Measurements from ENCODE around the gene B3GALT6. TPM values are rescaled to one million over a fixed set of nuclear protein-coding genes. Genes with fewer than 3 reads are reported as not detected.

The B3GALT6 gene
- total RNA-seq, 1 experiment from 2014 or later = 27.1 TPM

DNA sequence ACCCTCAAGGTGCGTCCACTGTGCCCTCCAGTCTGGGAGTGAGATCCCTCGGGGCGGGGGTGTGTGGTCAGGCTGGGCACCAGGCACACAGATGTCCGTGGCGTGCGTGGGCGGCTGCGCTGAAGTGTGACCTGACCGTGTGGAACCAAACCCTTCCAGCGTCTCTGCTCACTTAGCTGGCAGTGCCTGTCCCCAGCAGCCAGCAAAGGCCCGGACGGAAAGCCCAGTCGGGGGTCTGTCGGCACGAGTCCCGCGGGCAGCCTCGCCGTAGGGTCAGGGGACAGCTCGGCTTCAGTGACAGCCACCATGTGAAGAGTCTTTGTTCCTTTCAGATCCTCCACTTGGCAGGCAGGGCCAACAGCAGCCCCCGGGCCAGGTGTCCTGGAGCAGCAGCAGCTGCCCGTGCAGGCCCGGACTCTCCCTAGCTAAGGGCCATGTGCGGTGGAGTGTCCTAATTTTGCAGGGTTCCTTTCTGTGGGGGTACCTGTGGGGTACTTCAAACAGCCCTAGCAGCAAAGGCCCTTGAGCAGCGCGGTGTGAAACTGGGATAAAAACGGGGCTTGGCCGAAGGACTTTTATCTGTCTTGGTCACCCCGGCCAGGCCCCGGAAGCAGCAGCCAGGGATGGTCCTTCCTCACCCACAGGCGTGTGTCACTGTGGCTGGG, 46.8 kb upstream of the B3GALT6 start:
- peaks cover 3 to 8% of the 10 kb centered on the region in 2 experiments; a peak in 3 of 5 replicates for H3K9me3 Mint-ChIP-seq
- no peak overlapping the region for H2AK5ac ChIP-seq (ENCODE audit: insufficient read length, low read length)

More for the DNA sequence above, 46.8 kb upstream of the B3GALT6 start:
- Histone ChIP-seq H3K18ac (ENCODE audit: insufficient read length, low read depth, low read length) (no peak overlapping the region), H3K23me2 (ENCODE audit: insufficient read length, low read depth, low read length, poor library complexity, severe bottlenecking) (no peaks in the 10 kb centered on the region), H4K20me1 (ENCODE audit: control insufficient read depth, insufficient read depth, insufficient read length) (no peaks in the 10 kb centered on the region), H4K5ac (ENCODE audit: insufficient read length, low read depth, low read length) (no peak overlapping the region), H3K9me3 (ENCODE audit: control insufficient read depth, low read depth, low read length) (no peaks in the 10 kb centered on the region), H3K4me2 (ENCODE audit: insufficient read depth, insufficient read length, low read length) (no peak overlapping the region), H2AFZ (ENCODE audit: low read length) (no peak overlapping the region), H2BK5ac (ENCODE audit: insufficient read length, low read length) (no peak overlapping the region), H2BK15ac (ENCODE audit: low read depth, low read length) (no peak overlapping the region), H3K79me2 (ENCODE audit: insufficient read depth, low read length) (no peaks in the 10 kb centered on the region), H3K27me3 (ENCODE audit: insufficient read depth, low read length) (no peaks in the 10 kb centered on the region), H3K9ac (ENCODE audit: extremely low read depth, insufficient read length, low read length) (no peak overlapping the region), H3K4me1 (ENCODE audit: insufficient read depth, low read length) (no peaks in the 10 kb centered on the region), H2BK120ac (ENCODE audit: low read depth, low read length, poor library complexity, severe bottlenecking) (no peak overlapping the region), H3T11ph (ENCODE audit: low read length) (no peak overlapping the region), H3K14ac (ENCODE audit: insufficient read depth, low read length) (no peak overlapping the region; the same call in 1 of the 2 replicates), H3K56ac (ENCODE audit: insufficient read length, low read depth, low read length) (no peak overlapping the region), H3K23ac (ENCODE audit: insufficient read length, low read depth, low read length) (no peak overlapping the region), H2BK12ac (ENCODE audit: insufficient read length, low read depth, low read length) (no peak overlapping the region), H4K91ac (ENCODE audit: insufficient read length, low read depth, low read length) (no peak overlapping the region), H3K4ac (ENCODE audit: low read depth, low read length) (no peak overlapping the region), H2BK20ac (ENCODE audit: low read depth, low read length, poor library complexity, severe bottlenecking) (no peak overlapping the region), H3K27ac (ENCODE audit: insufficient read length, low read depth, low read length) (no peak overlapping the region), H3K79me1 (ENCODE audit: insufficient read depth, low read depth, low read length, poor library complexity, severe bottlenecking) (no peaks in the 10 kb centered on the region), H4K8ac (replicated peaks; ENCODE audit: insufficient read length, low read depth, low read length) (no peak overlapping the region)
- H3K27me3 Mint-ChIP-seq (ENCODE audit: low read depth) = peaks cover 11% of the 10 kb centered on the region
- TF ChIP-seq, protein P1, sequence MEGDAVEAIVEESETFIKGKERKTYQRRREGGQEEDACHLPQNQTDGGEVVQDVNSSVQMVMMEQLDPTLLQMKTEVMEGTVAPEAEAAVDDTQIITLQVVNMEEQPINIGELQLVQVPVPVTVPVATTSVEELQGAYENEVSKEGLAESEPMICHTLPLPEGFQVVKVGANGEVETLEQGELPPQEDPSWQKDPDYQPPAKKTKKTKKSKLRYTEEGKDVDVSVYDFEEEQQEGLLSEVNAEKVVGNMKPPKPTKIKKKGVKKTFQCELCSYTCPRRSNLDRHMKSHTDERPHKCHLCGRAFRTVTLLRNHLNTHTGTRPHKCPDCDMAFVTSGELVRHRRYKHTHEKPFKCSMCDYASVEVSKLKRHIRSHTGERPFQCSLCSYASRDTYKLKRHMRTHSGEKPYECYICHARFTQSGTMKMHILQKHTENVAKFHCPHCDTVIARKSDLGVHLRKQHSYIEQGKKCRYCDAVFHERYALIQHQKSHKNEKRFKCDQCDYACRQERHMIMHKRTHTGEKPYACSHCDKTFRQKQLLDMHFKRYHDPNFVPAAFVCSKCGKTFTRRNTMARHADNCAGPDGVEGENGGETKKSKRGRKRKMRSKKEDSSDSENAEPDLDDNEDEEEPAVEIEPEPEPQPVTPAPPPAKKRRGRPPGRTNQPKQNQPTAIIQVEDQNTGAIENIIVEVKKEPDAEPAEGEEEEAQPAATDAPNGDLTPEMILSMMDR (conservative IDR thresholded peaks at IDR 0.05) = no peak
- DNase-seq = peak; percentile 23
- H3K4me3 Mint-ChIP-seq = no peak overlapping the region
- H3K36me3 Mint-ChIP-seq (ENCODE audit: insufficient read depth in 1 of 3, low read depth in 3 of 3) = peaks cover 0 to 7% (median 0%) of the 10 kb centered on the region in 3 experiments; a peak in 2 of 7 replicates
- WGBS (ENCODE audit: extremely low coverage, insufficient read length, low lambda C conversion rate) = no CpG with 5 or more reads among the region's 31 CpGs
- H3K27ac Mint-ChIP-seq = peak overlapping the region in 1 of 3 experiments; percentile 53; a peak in 1 of 7 replicates
- peaks cover 1 to 7% of the 10 kb centered on the region in 2 experiments; a peak in 2 of 4 replicates for H3K4me1 Mint-ChIP-seq

Measured in H9 (cell line).